ENCODE data around the gene HSPA4L. TPM values are rescaled to one million over a fixed set of nuclear protein-coding genes. Genes with fewer than 3 reads are reported as not detected.

HSPA4L gene
- total and polyA plus RNA-seq, 3 donors from 2014 or later, result 53.1 to 151 (median 132) TPM

- intact Hi-C loops (cut with DNase I; ENCODE audit: low total_unique reads), result no loop called here
- Histone ChIP-seq H3K4me1 (no peaks in the 10 kb centered on the region), H3K27ac (no peak overlapping the region), H3K36me3 (ENCODE audit: low read depth, missing control alignments) (no peaks in the 10 kb centered on the region), H3K27me3 (no peaks in the 10 kb centered on the region), H3K9me3 (no peaks in the 10 kb centered on the region), H3K4me3 (no peak overlapping the region)
- DNase-seq, result no peak
- WGBS, 2 donors, result 53 to 57% methylated on average over 3 of the region's 3 CpGs
- no peak for TF ChIP-seq CTCF (IDR thresholded peaks at IDR 0.05)
- no peak for TF ChIP-seq POLR2A (IDR thresholded peaks at IDR 0.05)
Observed at GRCh38 chr4:127870688-127871087, 88.6 kb downstream of the HSPA4L start.

- intact Hi-C loops (cut with DNase I; ENCODE audit: low total_unique reads), result no loop called here
- H3K27me3 ChIP-seq, result no peaks in the 10 kb centered on the region
- H3K9me3 ChIP-seq, result no peaks in the 10 kb centered on the region
- H3K4me3 ChIP-seq, result no peak overlapping the region
- H3K4me1 ChIP-seq, result no peaks in the 10 kb centered on the region
- H3K36me3 ChIP-seq (ENCODE audit: low read depth, missing control alignments), result no peaks in the 10 kb centered on the region
- TF ChIP-seq POLR2A (IDR thresholded peaks at IDR 0.05), result no peak
- no peak for TF ChIP-seq CTCF (IDR thresholded peaks at IDR 0.05)
- no peak for DNase-seq
- H3K27ac ChIP-seq, result no peak overlapping the region
Observed at GRCh38 chr4:127875791-127876190, 93.7 kb downstream of the HSPA4L start.

GRCh38 chr4:127880763-127881562 lies 98.8 kb downstream of the HSPA4L start, which contains the start of gene PLK4:
Gene PLK4 (plus strand): TSS chr4:127880893. CDS start chr4:127881135, 242 bp downstream.
- 1% methylated on average over 70 of the region's 70 CpGs; no CpG with 5 or more reads in 1 of the 2 donors for WGBS, 2 donors
- Histone ChIP-seq H3K4me3 (peak within 1 kb of the TSS; percentile 64 to 80), H3K4me1 (peaks cover 6% of the 10 kb centered on the region), H3K27ac (peak within 1 kb of the TSS; percentile 36 to 75), H3K27me3 (no peaks in the 10 kb centered on the region), H3K36me3 (ENCODE audit: low read depth, missing control alignments) (no peaks in the 10 kb centered on the region), H3K9me3 (no peaks in the 10 kb centered on the region)
- intact Hi-C loops (cut with DNase I; ENCODE audit: low total_unique reads), result no loop called here
- TF ChIP-seq CTCF (IDR thresholded peaks at IDR 0.05), result no peak
- no peak for TF ChIP-seq POLR2A (IDR thresholded peaks at IDR 0.05)
- DNase-seq, result peak; percentile 97

GRCh38 chr4:127881563-127881864 lies 99.4 kb downstream of the HSPA4L start:
- H3K4me1 ChIP-seq, result peaks cover 6% of the 10 kb centered on the region
- H3K4me3 ChIP-seq, result peak overlapping the region; percentile 64 to 80
- WGBS, 2 donors, result 0 to 4% methylated on average over 6 to 7 of the region's 7 CpGs
- intact Hi-C loops (cut with DNase I; ENCODE audit: low total_unique reads), result no loop called here
- H3K36me3 ChIP-seq (ENCODE audit: low read depth, missing control alignments), result no peaks in the 10 kb centered on the region
- no peaks in the 10 kb centered on the region for H3K27me3 ChIP-seq
- TF ChIP-seq CTCF (IDR thresholded peaks at IDR 0.05) (no peak), POLR2A (IDR thresholded peaks at IDR 0.05) (no peak)
- peak overlapping the region; percentile 36 to 75 for H3K27ac ChIP-seq
- H3K9me3 ChIP-seq, result no peaks in the 10 kb centered on the region
- DNase-seq, result no peak

- Histone ChIP-seq H3K36me3 (ENCODE audit: low read depth, missing control alignments) (no peaks in the 10 kb centered on the region), H3K9me3 (no peaks in the 10 kb centered on the region), H3K4me3 (no peak overlapping the region), H3K27ac (no peak overlapping the region), H3K27me3 (no peaks in the 10 kb centered on the region), H3K4me1 (no peaks in the 10 kb centered on the region)
- no peak for DNase-seq
- intact Hi-C loops (cut with DNase I; ENCODE audit: low total_unique reads), result no loop called here
- TF ChIP-seq POLR2A (IDR thresholded peaks at IDR 0.05) (no peak), CTCF (IDR thresholded peaks at IDR 0.05) (no peak)
- WGBS, 2 donors, result 94 to 95% methylated on average over 1 of the region's 1 CpG
Observed at GRCh38 chr4:127888559-127888958, 106.4 kb downstream of the HSPA4L start.
